GM18508 (cell line): ENCODE measurements around the gene MRPS35.

Source experiments
- ATAC-seq: cut with Tn5 transposase; IDR thresholded peaks from one replicate; pipeline ENCODE4 v1.9.1; 2021; ENCODE audit warnings: moderate number of reproducible peaks; ENCODE audit not compliant: insufficient read depth, unreplicated experiment

MRPS35 gene

DNA sequence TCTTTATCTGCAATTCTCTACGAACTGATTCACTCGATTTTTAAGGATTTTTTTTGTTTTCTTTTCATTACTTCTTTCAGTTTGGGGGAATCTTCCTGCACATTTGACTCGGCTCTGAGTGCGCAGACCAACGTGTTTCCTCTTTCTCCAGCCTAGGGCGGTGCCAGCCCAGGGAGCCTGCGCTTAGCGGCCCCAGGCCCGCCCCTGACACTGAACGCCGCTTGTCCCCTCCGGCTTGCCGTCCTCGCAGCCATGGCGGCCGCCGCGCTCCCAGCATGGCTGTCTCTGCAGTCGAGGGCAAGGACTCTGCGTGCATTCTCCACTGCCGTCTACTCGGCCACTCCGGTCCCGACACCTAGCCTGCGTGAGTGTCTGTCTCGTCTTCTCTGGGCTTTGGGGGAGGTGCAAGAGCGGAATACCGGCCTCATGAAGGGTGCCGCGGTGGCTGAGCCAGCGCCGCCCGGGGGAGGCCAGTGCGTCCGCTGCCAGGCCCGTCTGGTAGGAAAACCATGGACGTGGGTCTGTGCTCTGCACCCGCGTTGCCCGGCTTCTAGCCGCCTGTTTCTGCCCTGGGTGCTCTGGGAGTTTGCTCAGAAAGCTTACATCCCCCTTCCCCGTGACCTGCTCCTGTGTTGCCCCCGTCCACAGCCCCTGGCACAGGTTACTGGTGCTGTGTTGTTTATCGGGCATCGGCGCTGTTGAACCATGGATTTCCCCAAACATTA is at the start of gene MRPS35:
TSS of gene MRPS35 (plus strand) at position 241 of the 725 bp plus-strand sequence. CDS start at position 253, 12 bp downstream.
- peak; percentile 86 for ATAC-seq

DNA sequence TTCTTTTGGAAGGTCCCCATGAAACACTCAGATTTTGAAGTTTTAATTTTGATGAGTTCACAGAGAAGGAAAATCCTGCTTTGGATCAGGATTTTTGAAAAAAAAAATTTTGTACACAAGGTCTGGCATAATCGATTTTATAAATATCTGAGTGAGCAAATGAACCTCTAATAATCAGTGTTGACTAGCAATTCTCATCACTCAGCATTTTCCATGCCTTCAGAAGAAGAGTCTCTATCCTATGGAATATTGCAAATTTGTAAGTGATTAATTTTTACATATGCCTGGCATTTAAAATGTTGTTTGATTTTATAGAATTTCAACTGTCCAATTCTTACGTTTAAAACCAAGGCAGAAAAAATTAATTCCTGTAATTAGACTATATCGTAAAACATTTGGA is 44.9 kb upstream of the MRPS35 start:
- no peak for ATAC-seq

DNA sequence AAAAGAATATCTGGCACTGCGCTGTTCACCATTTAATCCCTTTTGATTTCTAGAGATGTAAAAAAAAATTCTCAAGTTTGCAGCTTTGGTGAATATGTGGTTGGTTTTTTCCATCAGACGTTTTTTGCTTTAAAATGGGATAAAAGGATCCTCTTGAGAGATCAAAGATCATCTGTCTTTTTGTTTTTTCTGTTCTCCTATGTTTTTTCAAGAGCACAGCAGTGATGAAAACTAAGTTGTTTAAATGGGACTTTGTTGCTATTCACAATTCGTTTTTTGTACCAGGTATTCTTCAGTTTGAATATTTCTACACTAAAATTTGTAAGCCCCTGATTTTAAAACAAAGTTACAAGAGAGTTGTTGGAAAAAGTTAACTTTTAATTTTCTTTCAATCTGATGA is 44.1 kb upstream of the MRPS35 start:
- no peak for ATAC-seq

DNA sequence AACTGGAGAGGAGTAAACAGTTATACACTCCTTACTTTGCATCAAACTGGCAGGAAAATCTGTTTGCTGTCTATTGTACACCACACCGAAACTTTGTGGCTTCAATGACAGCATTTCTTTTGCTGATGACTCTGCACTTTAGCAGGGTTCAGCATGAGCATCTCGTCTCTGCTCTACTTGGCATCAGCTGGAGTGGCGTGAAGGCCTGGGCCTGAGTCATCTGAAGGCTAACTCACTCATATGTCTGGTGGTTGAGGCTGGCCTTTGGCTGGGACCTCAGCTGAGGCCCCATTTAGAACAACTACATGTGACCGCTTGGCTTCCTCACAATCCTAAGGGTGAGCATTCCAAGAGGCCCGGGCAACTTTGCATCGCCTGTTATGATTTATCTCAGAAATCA is 43.1 kb upstream of the MRPS35 start:
- no peak for ATAC-seq

DNA sequence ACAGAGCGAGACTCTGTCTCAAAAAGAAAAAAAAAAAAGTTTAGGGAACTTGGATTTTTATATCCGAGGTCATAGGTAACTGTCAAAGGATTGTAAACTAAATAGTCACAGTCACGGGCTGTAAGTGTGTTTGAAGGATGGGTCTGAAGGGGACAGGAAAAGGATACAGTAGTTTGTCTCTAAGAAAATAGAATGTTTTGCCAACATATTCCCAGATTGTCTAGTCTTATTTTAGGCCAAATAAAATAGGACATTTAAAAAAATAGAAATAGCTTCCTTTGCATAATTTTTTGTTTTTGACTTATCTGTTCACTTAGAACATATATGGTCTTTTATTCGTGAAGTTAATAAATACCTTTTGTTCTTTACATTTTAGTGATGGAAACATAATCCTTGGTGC is 38.6 kb upstream of the MRPS35 start:
- ATAC-seq: no peak

DNA sequence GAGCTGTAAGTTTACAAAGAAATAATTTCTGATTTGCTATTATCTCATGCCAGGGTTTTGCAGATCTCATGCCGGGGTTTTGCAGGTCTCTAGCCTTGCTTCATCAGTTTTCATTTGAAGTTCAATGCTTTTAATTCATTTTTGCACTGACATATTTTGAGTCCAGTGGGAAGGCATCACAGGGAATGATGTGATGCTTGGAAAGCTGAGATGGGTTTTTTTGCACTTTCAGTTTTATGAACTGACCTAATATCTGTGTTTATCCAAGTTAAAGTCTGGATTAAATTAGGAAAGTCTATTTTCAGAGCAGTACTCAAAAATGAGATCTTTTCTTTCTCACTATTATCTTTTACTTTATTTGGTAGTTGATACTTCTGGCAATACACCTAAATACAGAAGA is 38.0 kb upstream of the MRPS35 start:
- no peak for ATAC-seq

DNA sequence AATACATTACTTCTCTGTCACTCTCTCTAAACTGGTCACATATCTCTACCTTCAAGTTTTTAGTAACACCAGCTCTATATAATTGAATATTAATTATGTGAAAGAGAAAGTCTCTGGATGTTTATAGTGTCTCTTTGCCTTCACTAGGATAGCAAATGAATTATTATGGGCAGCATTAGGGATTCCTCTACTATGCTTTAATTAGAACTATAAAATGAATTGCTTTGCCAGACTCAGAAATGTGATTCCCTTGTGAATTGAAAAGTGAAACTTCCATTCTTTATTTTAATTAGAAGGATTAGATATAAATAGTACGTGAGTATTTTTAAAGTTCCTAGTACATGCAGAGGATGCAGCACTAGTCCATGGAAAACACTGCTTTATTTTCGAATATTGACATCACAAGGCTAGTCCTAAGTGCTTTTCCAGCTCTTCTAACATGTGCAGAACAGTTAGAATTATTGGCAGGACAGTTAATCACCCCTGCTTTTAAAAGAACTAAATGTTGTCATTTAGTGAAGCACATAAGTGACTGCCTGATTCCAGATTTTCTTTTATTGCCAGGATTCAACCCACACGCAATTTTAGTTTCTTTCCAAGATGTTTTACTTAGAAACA is 37.4 kb upstream of the MRPS35 start:
- ATAC-seq: no peak

DNA sequence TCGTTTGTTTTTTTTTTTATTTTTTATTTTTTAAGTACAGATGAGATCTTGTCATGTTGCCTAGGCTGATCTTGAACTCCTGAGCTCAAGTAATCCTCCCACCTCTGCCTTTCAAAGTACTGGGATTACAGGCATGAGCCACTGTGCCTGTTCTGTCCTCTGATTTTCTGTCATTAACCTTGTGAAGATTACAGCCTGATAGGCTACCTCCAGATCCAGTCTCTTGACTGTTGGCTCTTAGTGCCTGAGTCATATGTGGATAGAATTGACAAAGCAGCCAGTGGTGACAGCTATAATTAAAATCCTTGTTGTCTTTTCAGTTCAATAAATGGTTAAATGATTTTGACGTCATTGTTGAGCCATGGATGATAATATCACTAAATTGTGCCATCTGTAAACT is 35.6 kb upstream of the MRPS35 start:
- no peak for ATAC-seq

DNA sequence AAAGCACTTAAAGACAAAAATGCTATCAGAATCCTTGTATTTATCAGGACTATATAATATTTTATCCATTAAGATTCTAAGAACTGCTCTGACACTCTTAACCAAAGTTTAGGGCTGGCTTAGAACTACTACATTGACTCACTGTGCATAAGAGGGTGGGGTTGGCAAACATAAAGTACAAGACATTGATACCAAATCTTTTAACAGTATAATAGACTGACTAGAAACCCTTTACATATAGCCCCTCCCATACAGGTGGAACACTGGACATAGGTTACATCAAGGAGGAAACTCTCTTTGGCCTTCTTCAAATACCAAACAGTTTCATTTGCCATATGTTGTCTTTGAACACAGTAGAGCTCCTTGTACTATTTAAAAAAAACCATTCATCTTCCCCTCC is 30.0 kb upstream of the MRPS35 start:
- ATAC-seq: no peak

DNA sequence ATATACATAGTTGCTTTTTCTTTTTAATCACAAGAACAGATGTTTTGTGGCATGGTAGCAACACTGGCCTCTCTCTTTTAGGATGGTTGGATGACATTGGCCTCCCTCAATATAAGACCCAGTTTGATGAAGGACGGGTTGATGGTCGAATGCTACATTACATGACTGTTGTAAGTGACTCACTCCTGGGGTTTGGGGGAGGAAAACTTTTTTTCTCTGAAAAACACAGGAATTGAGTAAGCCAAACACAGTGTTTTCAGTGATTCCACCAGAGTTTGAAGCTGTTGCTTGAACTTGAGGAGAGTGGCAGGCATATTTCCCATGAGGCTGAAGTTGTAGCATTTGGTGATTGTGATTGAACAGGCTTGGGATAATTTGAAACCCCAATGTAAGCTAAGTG is 28.1 kb upstream of the MRPS35 start:
- no peak for ATAC-seq

DNA sequence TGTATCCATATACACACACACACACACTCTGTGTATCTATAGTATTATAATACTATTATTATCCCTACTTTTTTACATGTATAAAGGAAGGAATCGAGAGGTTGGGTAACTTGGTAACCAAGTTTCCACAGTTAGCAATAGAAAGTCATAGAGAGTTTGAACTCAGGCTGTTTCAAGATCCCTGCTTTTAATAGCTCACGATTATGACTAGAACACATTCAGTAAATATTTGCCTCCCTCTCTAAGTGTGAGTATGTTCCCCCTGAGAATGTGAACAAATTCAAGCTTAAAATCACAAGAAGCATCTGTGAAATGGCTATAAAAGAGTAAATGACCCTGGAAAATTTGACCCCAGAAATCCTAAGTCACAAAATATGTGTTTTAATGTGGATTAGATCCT is 25.4 kb upstream of the MRPS35 start:
- no peak for ATAC-seq

DNA sequence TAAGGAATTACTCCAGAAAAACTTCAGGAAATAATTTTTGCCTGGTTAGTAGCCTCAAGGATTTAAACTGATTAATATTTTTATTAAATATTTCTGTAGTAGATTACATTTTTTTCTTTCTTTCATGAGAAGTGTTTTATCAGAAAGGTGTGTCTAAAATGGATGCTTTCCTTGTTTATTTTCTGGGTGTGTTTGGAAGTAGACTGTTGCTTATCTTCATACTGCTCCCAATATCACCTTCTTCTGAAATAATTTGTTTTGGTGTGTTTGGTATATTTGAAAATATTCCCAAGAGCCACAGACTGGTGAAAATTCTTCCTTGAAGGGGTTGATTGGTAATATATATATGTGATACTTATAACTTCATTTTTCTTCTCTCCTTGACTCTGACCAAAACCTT is 24.5 kb upstream of the MRPS35 start:
- no peak for ATAC-seq

DNA sequence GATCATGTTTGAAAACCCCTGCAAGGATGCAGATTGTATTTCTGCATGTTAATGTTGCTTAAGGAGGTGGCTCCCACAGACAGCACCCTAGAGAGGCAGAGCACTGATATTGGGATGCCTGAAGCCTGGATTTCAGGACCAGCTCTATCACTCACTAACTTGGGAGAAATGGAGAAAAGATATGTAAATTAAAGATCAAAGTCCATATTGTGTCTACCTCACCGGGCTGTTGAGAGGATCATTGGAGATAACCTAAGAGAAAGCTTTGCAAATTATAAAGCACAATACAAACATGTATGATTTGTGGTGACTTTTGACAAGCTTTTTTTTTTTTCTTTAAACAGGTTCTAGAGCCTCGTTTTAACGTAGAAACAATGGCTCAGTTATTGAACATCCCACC is 22.0 kb upstream of the MRPS35 start:
- no peak for ATAC-seq

DNA sequence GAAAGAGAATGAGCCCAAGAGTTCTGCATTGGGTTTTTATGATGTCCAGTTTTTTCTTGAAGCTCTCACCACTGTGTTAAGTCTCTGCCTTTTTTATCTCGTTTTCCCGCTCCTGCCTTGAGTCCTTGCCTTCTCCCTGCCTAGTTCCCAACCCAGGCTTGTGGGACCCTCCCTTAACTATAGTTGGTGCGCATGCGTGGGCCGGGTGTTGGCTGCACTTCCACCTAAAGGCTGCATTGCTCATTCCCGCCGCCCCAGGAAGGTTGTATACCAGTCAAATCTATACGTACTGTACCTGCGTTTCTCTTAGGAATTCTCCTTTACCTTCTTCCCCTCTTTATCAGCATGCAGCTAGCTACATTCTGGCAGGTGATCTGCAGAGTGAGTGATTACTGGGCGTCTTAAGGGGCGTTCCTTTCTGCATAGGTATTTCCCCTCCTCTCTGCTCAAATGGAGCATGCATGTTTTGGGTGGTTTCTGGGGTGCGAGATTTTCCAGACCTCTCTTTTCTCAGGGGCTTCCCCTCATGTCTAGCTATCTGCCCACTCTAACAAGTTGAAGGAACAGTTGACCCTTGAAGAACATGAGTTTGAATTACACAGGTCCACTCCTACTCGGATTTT is 21.0 kb upstream of the MRPS35 start:
- ATAC-seq: no peak

DNA sequence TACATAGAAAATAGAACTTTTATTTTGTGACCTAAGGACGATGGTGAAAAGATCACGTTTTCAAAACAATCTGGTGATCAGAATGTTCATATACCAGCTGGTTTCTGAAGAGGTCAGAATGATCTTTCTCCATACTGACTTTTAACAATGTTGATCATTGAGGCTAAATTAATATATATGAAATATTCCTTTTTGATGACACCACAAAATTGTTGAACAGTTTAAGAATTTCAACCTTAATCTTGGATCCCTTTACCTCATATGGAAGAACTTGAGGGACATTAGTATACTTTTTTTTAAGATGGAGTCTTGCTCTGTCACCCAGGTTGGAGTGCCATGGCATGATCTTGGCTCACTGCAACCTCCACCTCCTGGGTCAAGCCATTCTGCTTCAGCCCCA is 17.2 kb upstream of the MRPS35 start:
- ATAC-seq: no peak

DNA sequence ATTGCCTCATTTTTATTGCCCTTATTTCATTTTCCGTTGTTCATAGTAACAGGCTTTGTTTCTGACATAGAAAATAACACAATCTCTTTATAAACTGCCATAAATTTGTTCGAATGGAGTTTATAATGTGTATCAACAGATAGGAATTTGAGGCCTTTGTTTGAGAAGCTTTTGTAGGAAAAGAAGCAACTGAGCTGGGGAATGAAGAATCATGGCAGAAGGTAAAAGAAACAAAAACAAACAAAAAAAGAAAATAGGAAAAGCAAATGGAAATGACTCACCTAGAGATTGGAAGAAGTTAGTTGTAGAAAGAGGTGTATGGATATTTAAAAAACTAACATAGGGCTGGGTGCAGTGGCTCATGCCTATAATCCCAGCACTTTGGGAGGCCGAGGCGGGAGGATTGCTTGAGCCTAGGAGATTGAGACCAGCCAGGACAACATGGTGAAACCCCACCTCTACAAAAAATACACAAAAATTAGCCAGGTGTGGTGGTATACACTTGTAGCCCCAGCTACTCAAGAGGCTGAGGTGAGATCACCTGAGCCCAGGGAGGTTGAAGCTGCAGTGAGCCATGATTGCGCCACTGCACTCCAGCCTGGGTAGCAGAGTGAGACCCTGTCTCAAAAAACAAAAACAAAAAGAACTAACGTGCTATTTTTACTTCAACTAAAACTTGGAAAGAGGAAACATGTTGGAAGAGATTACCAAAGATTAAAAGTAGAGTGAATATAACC is 14.9 kb upstream of the MRPS35 start:
- ATAC-seq: no peak

DNA sequence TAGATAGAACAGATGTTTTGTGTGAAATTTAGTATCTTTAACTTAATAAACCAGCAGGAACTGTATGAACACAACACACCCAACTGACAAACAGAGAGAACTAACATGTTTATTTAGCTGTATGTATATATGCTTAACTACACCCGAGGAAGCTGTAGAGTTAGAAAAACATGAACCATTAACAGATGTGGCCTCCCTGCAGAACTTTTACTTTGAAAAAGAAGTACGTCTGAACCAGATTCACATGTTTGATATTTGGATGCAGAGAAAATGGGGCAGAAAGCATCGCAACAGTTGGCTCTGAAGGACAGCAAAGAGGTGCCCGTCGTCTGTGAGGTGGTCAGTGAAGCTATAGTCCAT is 14.4 kb upstream of the MRPS35 start, which contains the start of gene REP15:
TSS of gene REP15 (plus strand) at position 155 of the 360 bp plus-strand sequence. CDS start at position 271, 116 bp downstream.
- ATAC-seq: no peak

DNA sequence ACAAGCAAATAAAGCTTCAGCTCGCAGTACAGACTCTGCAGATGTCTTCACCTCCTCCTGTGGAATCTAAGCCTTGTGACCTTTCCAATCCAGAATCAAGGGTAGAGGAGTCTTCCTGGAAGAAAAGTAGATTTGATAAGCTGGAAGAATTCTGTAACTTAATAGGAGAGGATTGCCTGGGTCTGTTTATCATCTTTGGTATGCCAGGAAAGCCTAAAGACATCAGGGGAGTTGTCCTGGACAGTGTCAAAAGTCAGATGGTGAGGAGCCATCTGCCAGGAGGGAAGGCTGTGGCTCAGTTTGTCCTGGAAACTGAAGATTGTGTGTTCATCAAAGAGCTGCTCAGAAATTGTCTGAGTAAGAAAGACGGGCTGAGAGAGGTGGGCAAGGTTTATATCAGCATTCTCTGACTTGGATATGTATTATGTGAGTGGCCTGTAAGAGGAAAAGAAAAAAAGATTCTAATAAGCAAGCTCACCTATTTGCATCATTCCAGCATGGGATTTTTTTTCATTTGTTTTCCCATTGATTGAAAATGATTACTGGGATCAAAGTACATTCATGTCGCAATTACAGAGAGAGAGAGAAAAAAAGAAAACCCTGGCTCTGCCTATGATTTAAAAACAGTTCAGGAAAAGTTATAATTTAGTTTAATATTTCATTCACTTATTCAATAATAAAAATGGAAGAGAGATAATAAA is 13.6 kb upstream of the MRPS35 start:
- ATAC-seq: no peak

DNA sequence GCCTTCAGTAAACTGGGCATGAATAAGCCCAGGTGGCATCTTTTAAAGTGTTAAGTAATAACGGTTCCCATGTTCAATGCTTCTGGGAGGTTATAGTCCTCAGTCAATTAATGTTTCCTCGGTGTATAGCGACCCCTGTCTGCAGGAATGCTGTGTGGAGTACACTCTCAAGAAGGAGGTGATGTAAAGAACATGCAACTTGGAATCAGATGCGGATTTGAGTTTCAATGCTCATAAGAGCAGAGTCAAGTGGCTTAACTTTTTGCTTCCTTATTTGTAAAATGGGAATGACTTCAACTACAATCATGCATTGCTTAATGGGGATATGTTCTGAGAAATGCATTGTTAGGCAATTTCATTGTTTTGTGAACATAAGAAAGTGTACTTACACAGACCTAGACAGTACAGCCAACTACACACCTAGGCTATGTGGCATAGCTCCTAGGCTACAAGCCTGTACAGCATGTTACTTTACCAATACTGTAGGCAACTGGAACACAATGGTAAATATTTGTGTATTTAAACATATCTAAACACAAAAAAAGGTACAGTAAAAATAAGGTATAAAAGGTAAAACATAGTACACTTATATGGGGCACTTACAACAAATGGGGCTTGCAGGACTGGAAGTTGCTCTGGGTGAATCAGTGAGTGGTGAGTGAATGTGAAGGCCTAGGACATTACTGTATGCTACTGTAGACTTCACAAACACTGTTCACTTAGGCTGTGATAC is 6.7 kb upstream of the MRPS35 start:
- ATAC-seq: peak; percentile 86

DNA sequence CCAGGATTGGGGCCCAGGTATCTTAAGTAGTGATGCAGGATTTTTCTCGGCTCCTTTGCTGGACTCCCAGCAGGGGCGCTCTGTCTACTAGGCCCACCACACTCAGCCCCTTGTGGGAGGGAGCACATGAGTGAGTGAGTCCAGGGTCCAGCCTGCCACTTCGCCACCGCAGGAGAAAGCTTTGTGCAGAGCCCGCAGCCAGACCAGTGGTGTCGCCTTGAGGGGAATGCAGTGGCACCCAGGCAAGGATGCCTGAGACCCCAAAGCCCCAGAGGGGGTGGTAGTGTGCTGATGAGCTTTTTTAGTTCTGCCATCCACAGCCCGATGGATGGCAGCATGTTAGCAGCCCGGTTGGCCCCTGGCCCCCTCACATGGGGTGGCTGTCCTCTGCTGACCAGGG is 5.4 kb upstream of the MRPS35 start:
- no peak for ATAC-seq
